GM19397 (cell line): ENCODE measurements around the gene USP17L25.
"Not testable (repeated sequence)": the region's sequence is repeated elsewhere in the genome, so short reads cannot be mapped to it uniquely, and the experiment has no call there.

Experiments used
- ATAC-seq: cut with Tn5 transposase; IDR thresholded peaks from one replicate; pipeline ENCODE4 v1.9.1; 2021; ENCODE audit warnings: mild to moderate bottlenecking, moderate library complexity; ENCODE audit not compliant: unreplicated experiment

The USP17L25 gene, protein sequence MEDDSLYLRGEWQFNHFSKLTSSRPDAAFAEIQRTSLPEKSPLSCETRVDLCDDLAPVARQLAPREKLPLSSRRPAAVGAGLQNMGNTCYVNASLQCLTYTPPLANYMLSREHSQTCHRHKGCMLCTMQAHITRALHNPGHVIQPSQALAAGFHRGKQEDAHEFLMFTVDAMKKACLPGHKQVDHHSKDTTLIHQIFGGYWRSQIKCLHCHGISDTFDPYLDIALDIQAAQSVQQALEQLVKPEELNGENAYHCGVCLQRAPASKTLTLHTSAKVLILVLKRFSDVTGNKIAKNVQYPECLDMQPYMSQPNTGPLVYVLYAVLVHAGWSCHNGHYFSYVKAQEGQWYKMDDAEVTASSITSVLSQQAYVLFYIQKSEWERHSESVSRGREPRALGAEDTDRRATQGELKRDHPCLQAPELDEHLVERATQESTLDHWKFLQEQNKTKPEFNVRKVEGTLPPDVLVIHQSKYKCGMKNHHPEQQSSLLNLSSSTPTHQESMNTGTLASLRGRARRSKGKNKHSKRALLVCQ

GRCh38 chr4:9329611-9330010, at the start of gene USP17L25:
Gene USP17L25 (plus strand): TSS chr4:9329911. CDS start chr4:9329911, 0 bp downstream.
- not testable (repeated sequence) for ATAC-seq

DNA sequence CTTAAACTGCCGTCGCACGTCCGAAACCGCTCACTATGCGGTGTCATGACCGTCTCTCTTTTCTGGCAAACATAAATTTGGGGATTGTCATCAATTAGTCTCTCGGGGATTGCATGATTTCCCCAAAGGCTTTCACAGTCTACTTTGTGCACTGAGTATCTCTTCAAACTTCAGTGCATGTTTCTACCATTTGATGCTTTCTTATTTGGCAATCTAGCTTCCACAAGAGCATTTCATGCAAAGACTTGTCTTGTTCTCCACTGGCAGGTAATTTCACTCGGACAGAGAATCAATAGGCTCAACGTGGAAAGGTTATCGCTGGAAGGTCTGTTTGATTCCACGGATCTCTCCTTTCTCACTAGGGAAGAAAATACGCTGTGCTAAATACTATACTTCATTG, 5.5 kb upstream of the USP17L25 start:
- not testable (repeated sequence) for ATAC-seq

DNA sequence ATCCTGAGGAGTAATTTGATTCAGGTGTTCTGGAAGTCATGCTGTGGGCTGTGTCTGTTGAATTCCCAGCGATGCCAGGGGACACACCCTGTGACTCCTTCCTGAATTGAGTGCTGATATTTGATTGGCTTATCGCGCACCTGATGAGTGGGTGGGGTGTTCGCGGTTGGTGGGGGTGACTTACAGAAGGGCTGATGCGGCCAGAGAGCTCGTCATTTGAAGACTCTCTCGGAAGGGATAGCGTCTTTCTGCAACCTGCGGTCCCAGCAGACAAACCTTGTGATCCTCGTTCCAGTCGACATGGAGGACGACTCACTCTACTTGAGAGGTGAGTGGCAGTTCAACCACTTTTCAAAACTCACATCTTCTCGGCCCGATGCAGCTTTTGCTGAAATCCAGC, 4.8 kb upstream of the USP17L25 start, which contains the start of gene USP17L24:
USP17L24 (plus strand) TSS at position 301 of the 400 bp plus-strand sequence; CDS start at position 301, 0 bp downstream.
- ATAC-seq: not testable (repeated sequence)

GRCh38 chr4:9334358-9334757, 4.6 kb downstream of the USP17L25 start, which contains the start of gene USP17L26:
Gene USP17L26 (plus strand): TSS chr4:9334658. CDS start chr4:9334658, 0 bp downstream.
- ATAC-seq: not testable (repeated sequence)

DNA sequence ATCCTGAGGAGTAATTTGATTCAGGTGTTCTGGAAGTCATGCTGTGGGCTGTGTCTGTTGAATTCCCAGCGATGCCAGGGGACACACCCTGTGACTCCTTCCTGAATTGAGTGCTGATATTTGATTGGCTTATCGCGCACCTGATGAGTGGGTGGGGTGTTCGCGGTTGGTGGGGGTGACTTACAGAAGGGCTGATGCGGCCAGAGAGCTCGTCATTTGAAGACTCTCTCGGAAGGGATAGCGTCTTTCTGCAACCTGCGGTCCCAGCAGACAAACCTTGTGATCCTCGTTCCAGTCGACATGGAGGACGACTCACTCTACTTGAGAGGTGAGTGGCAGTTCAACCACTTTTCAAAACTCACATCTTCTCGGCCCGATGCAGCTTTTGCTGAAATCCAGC, 9.4 kb downstream of the USP17L25 start, which contains the start of gene USP17L5:
USP17L5 (plus strand) TSS at position 301 of the 400 bp plus-strand sequence; CDS start at position 301, 0 bp downstream.
- not testable (repeated sequence) for ATAC-seq

DNA sequence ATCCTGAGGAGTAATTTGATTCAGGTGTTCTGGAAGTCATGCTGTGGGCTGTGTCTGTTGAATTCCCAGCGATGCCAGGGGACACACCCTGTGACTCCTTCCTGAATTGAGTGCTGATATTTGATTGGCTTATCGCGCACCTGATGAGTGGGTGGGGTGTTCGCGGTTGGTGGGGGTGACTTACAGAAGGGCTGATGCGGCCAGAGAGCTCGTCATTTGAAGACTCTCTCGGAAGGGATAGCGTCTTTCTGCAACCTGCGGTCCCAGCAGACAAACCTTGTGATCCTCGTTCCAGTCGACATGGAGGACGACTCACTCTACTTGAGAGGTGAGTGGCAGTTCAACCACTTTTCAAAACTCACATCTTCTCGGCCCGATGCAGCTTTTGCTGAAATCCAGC, 14.1 kb downstream of the USP17L25 start, which contains the start of gene USP17L27:
USP17L27 (plus strand) TSS at position 301 of the 400 bp plus-strand sequence; CDS start at position 301, 0 bp downstream.
- ATAC-seq: not testable (repeated sequence)

- ATAC-seq: not testable (repeated sequence)
Observed at GRCh38 chr4:9348593-9348992, 18.9 kb downstream of the USP17L25 start, which contains the start of gene USP17L28. Gene USP17L28 (plus strand): TSS chr4:9348893. CDS start chr4:9348893, 0 bp downstream.

GRCh38 chr4:9350866-9351265, 21.2 kb downstream of the USP17L25 start:
- not testable (repeated sequence) for ATAC-seq

DNA sequence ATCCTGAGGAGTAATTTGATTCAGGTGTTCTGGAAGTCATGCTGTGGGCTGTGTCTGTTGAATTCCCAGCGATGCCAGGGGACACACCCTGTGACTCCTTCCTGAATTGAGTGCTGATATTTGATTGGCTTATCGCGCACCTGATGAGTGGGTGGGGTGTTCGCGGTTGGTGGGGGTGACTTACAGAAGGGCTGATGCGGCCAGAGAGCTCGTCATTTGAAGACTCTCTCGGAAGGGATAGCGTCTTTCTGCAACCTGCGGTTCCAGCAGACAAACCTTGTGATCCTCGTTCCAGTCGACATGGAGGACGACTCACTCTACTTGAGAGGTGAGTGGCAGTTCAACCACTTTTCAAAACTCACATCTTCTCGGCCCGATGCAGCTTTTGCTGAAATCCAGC, 23.6 kb downstream of the USP17L25 start, which contains the start of gene USP17L29:
USP17L29 (plus strand) TSS at position 301 of the 400 bp plus-strand sequence; CDS start at position 301, 0 bp downstream.
- ATAC-seq: not testable (repeated sequence)

DNA sequence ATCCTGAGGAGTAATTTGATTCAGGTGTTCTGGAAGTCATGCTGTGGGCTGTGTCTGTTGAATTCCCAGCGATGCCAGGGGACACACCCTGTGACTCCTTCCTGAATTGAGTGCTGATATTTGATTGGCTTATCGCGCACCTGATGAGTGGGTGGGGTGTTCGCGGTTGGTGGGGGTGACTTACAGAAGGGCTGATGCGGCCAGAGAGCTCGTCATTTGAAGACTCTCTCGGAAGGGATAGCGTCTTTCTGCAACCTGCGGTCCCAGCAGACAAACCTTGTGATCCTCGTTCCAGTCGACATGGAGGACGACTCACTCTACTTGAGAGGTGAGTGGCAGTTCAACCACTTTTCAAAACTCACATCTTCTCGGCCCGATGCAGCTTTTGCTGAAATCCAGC, 33.1 kb downstream of the USP17L25 start, which contains the start of gene USP17L30:
USP17L30 (plus strand) TSS at position 301 of the 400 bp plus-strand sequence; CDS start at position 301, 0 bp downstream.
- not testable (repeated sequence) for ATAC-seq

- not testable (repeated sequence) for ATAC-seq
Observed at GRCh38 chr4:9379881-9380280, 50.2 kb downstream of the USP17L25 start.
